GM23338 (cell line): Measurements from ENCODE around the gene MRPS6. TPM values are rescaled to one million over a fixed set of nuclear protein-coding genes. Genes with fewer than 3 reads are reported as not detected.

Source experiments
- ATAC-seq: fragments of 200-7000 bp; cut with Tn5 transposase; 3 replicates; pipeline ENCODE4 v1.9.1; 2020
- DNase-seq: peaks from one replicate; pipeline ENCODE4 v3.0.0-alpha.2; 2015; ENCODE audit warnings: low spot score
- H2AFZ ChIP-seq: fragments of 200-600 bp; sonication (generic); 2 replicates; pipeline ENCODE4 v1.8.0; 2016; ENCODE audit warnings: antibody characterized with exemption, mild to moderate bottlenecking, moderate library complexity
- H3F3A ChIP-seq: fragments of 200-600 bp; sonication (generic); replicated peaks from 2 replicates; pipeline ENCODE4 v1.8.0; 2017; ENCODE audit warnings: antibody characterized with exemption, mixed run types, low read depth
- H3K27ac ChIP-seq: fragments of 200-600 bp; sonication (generic); 2 replicates; pipeline ENCODE4 v1.6.1; 2016; ENCODE audit warnings: low read depth
- H3K27me3 ChIP-seq: fragments of 200-600 bp; sonication (generic); 2 replicates; pipeline ENCODE4 v1.8.0; 2016; ENCODE audit warnings: mild to moderate bottlenecking, mixed run types, moderate library complexity; ENCODE audit not compliant: insufficient read depth
- H3K36me3 ChIP-seq: fragments of 200-600 bp; sonication (generic); 2 replicates; pipeline ENCODE4 v1.8.0; 2016; ENCODE audit warnings: mild to moderate bottlenecking; ENCODE audit not compliant: insufficient read depth
- H3K4me1 ChIP-seq: fragments of 200-600 bp; sonication (generic); 2 replicates; pipeline ENCODE4 v1.8.0; 2016; ENCODE audit warnings: mild to moderate bottlenecking, moderate library complexity; ENCODE audit not compliant: insufficient read depth
- H3K4me2 ChIP-seq: fragments of 200-600 bp; sonication (generic); 2 replicates; pipeline ENCODE4 v1.7.1; 2017; ENCODE audit warnings: mixed run types
- H3K4me3 ChIP-seq: fragments of 200-600 bp; sonication (generic); 2 replicates; pipeline ENCODE4 v1.6.1; 2016; ENCODE audit warnings: mixed run types
- H3K79me2 ChIP-seq: fragments of 200-600 bp; sonication (generic); replicated peaks from 2 replicates; pipeline ENCODE4 v1.8.0; 2017; ENCODE audit warnings: mild to moderate bottlenecking; ENCODE audit not compliant: insufficient read depth
- H3K9me2 ChIP-seq: fragments of 200-600 bp; sonication (generic); 2 replicates; pipeline ENCODE4 v1.8.0; 2017; ENCODE audit not compliant: insufficient read depth
- H4K20me1 ChIP-seq: fragments of 200-600 bp; sonication (generic); replicated peaks from 2 replicates; pipeline ENCODE4 v1.8.0; 2017; ENCODE audit warnings: mild to moderate bottlenecking; ENCODE audit not compliant: insufficient read depth
- H3K27ac Mint-ChIP-seq: 2 replicates; pipeline ENCODE4 v1.8.0; 2020; ENCODE audit warnings: inconsistent platforms, mild to moderate bottlenecking, moderate library complexity, mixed read lengths
- H3K27me3 Mint-ChIP-seq: 3 replicates; pipeline ENCODE4 v1.8.0; 2022; ENCODE audit warnings: low read depth, mild to moderate bottlenecking, moderate library complexity, mixed read lengths, inconsistent platforms; ENCODE audit not compliant: insufficient read depth, poor library complexity
- H3K36me3 Mint-ChIP-seq: 3 replicates; pipeline ENCODE4 v1.8.0; 2021; ENCODE audit warnings: low read depth, mild to moderate bottlenecking, inconsistent platforms, moderate library complexity, mixed read lengths
- H3K4me1 Mint-ChIP-seq: 3 replicates; pipeline ENCODE4 v1.8.0; 2020; ENCODE audit warnings: mild to moderate bottlenecking, inconsistent platforms, mixed read lengths
- H3K4me3 Mint-ChIP-seq: 3 replicates; pipeline ENCODE4 v1.8.0; 2021; ENCODE audit warnings: moderate library complexity, mild to moderate bottlenecking, inconsistent platforms, mixed read lengths
- H3K9me3 Mint-ChIP-seq: 3 replicates; pipeline ENCODE4 v1.8.0; 2020; ENCODE audit warnings: moderate library complexity, mild to moderate bottlenecking, inconsistent platforms, mixed read lengths
- CTCF ChIP-seq, 2 experiments: fragments of 200-600 bp in 1 of 2; sonication (generic) in 1 of 2; conservative IDR thresholded peaks; 2 replicates each; pipeline versions ENCODE4 v1.5.1 to v1.6.1; 2016 to 2017; ENCODE audit warnings: antibody characterized with exemption in 2 of 2, low read depth in 2 of 2, mild to moderate bottlenecking in 2 of 2, moderate library complexity in 1 of 2
- ETS1 ChIP-seq: IDR thresholded peaks from 2 replicates; pipeline ENCODE4 v1.6.1; 2016; ENCODE audit warnings: antibody characterized with exemption
- JUNB ChIP-seq: IDR thresholded peaks from one replicate; pipeline ENCODE4 v1.6.1; 2016; ENCODE audit warnings: antibody characterized with exemption; ENCODE audit not compliant: unreplicated experiment
- POLR2AphosphoS5 ChIP-seq: IDR thresholded peaks from 2 replicates; pipeline ENCODE4 v1.6.1; 2016; ENCODE audit warnings: antibody characterized with exemption, low read depth
- STAT1 ChIP-seq: IDR thresholded peaks from one replicate; pipeline ENCODE4 v1.6.1; 2016; ENCODE audit warnings: antibody characterized with exemption; ENCODE audit not compliant: unreplicated experiment
- ZNF331 ChIP-seq: fragments of 250-450 bp; sonication (Bioruptor Pico); IDR thresholded peaks from 2 replicates; pipeline ENCODE4 v1.5.0; 2020; ENCODE audit warnings: low read depth, mild to moderate bottlenecking, moderate library complexity
- polyA plus RNA-seq: library from polyadenylated mRNA; unstranded; fragments of >200 nt; fragmentation: Nextera tagmentation; extraction: Ambion mirVana; gene quantifications from 2 replicates; pipeline ENCODE4 v1.2.1, GENCODE V29; 2016
- total RNA-seq: library from RNA; depleted of rRNA; stranded (reverse); fragments of >200 nt; shearing (Covaris generic); gene quantifications from 2 replicates; pipeline ENCODE4 v1.2.3, GENCODE V29; 2014
- TF ChIP-seq, protein P1 (sequence below): IDR thresholded peaks from one replicate; pipeline ENCODE4 v1.6.1; 2018; ENCODE audit warnings: antibody characterized with exemption; ENCODE audit not compliant: unreplicated experiment

Gene MRPS6
- total and polyA plus RNA-seq, 2 experiments from 2014 or later = 80.5 to 242 TPM

DNA sequence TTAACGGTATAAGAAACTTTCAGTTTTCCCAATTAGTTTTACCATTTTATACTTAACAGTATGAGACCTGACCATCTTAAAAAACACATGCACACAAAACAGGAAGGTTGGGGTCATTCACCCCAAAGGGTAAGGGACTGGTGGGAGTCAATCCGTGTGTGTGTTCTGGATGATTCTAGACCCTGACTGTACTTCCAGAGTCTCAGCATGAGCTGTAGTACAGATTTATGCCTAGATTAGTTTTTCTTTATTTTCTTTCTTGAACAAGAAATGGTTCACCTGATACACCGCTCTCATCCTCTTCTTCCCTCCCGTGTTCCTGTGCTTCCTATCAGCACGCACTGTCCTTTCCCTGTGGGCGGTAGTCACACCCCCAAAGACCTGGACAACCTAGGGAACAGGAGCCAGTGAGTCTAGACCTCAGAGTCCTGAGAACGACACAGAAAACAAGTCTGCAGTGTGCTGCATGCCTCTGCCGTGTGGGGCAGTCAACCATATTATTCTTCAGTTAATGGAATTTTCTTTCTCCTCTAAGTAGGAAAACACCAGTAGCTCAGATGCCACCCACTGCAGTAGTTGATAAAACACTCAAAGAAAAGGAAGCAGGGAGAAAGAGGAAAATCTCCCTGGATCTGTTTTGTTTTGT is 38.9 kb upstream of the MRPS6 start (continued):
- no peak for TF ChIP-seq CTCF (conservative IDR thresholded peaks at IDR 0.05; ENCODE audit: low read depth in 2 of 2)
- no peak for TF ChIP-seq JUNB
- no peak for TF ChIP-seq POLR2AphosphoS5
- no peak for TF ChIP-seq ETS1

DNA sequence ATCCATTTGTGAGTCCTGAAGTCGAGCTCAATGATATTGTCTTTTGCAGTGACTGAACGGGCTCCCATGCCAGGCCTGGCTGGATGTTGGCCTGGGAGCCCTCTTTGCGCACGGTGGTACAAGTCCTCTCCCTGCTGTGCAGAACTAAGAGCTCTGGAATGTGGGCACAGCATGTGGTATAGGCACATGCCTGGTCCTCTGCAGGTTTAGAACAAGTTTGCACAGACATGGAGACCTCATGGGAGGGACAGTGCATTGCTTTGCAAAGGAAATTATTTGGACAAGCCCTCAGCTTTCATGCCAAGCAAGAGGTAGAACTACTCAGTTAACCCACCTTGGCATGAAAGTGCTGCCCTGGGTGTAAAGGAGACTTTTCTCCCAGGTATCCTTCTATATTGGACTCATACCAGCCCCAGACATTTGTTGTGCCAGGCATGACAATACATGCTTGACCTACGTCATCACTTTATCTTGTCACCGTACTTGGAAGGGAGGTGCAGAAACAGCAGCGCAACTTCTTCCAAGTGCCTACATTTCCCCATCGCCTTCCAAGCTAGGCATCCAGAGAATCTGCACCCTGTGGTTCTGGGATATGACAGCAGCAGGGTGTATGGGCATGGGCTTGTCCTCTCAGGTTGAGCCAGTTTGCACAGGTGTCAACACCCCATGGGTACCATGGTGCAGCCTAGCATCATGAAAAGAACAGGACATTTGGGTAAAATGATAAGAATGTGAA is 37.6 kb upstream of the MRPS6 start:
- H4K20me1 ChIP-seq = no peaks in the 10 kb centered on the region
- no peaks in the 10 kb centered on the region for H3F3A ChIP-seq
- Mint-ChIP-seq H3K4me3 (no peak overlapping the region), H3K36me3 (no peaks in the 10 kb centered on the region), H3K27me3 (no peaks in the 10 kb centered on the region), H3K4me1 (peaks cover 19% of the 10 kb centered on the region), H3K27ac (no peak overlapping the region), H3K9me3 (no peaks in the 10 kb centered on the region)
- no peak overlapping the region for H3K4me3 ChIP-seq
- H3K27me3 ChIP-seq = no peaks in the 10 kb centered on the region
- H3K36me3 ChIP-seq = no peaks in the 10 kb centered on the region
- ATAC-seq (peak; percentile 44; the same call in 2 of the 3 replicates), DNase-seq (no peak)
- H3K9me2 ChIP-seq = 0 out of 2 replicates have a peak, but pooled peaks cover 9% of the 10 kb centered on the region
- no peak overlapping the region for H2AFZ ChIP-seq
- H3K4me1 ChIP-seq = no peaks in the 10 kb centered on the region; the same call in 1 of the 2 replicates
- TF ChIP-seq ZNF331 (CRISPR knock-in tag) = no peak
- TF ChIP-seq, protein P1, sequence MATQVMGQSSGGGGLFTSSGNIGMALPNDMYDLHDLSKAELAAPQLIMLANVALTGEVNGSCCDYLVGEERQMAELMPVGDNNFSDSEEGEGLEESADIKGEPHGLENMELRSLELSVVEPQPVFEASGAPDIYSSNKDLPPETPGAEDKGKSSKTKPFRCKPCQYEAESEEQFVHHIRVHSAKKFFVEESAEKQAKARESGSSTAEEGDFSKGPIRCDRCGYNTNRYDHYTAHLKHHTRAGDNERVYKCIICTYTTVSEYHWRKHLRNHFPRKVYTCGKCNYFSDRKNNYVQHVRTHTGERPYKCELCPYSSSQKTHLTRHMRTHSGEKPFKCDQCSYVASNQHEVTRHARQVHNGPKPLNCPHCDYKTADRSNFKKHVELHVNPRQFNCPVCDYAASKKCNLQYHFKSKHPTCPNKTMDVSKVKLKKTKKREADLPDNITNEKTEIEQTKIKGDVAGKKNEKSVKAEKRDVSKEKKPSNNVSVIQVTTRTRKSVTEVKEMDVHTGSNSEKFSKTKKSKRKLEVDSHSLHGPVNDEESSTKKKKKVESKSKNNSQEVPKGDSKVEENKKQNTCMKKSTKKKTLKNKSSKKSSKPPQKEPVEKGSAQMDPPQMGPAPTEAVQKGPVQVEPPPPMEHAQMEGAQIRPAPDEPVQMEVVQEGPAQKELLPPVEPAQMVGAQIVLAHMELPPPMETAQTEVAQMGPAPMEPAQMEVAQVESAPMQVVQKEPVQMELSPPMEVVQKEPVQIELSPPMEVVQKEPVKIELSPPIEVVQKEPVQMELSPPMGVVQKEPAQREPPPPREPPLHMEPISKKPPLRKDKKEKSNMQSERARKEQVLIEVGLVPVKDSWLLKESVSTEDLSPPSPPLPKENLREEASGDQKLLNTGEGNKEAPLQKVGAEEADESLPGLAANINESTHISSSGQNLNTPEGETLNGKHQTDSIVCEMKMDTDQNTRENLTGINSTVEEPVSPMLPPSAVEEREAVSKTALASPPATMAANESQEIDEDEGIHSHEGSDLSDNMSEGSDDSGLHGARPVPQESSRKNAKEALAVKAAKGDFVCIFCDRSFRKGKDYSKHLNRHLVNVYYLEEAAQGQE = no peak
- TF ChIP-seq JUNB = no peak
- no peak for TF ChIP-seq ETS1
- no peak for TF ChIP-seq STAT1
- H3K27ac ChIP-seq = no peak overlapping the region
- no peaks in the 10 kb centered on the region for H3K79me2 ChIP-seq
- H3K4me2 ChIP-seq = 0 out of 2 replicates have a peak overlapping the region, but pooled peaks have one; percentile 25
